Gastroesophageal sphincter (tissue), 4 donors: Measurements from ENCODE around the gene DHCR24. TPM values are rescaled to one million over a fixed set of nuclear protein-coding genes. Genes with fewer than 3 reads are reported as not detected.
A peak's percentile ranks its signal among the peaks of the same experiment; 100 is the strongest.

ENCODE experiments used
- ATAC-seq: fragments of 150-250 bp; one replicate; pipeline ENCODE4 v1.9.1; 2016; ENCODE audit warnings: mild to moderate bottlenecking, moderate library complexity
- H3K27ac ChIP-seq, 4 donors: fragments of 200-600 bp; sonication (generic) in 3 of 4; 1 replicate in 3 of 4; 2 replicates in 1 of 4; pipeline ENCODE4 v1.5.1; 2016 to 2019
- H3K27me3 ChIP-seq: fragments of 200-600 bp; sonication (generic); one replicate; pipeline ENCODE4 v1.5.1; 2019
- H3K36me3 ChIP-seq, 2 donors: fragments of 200-600 bp; sonication (generic); one replicate each; pipeline ENCODE4 v1.5.1; 2019; ENCODE audit warnings: control low read depth in 1 of 2
- H3K4me1 ChIP-seq, 3 donors: fragments of 200-600 bp; sonication (generic); 1 replicate in 2 of 3; 2 replicates in 1 of 3; pipeline ENCODE4 v1.5.1; 2016 to 2019; ENCODE audit warnings: control low read depth in 2 of 3
- H3K4me3 ChIP-seq, 2 donors: fragments of 200-600 bp; sonication (generic); one replicate each; pipeline ENCODE4 v1.5.1; 2019; ENCODE audit warnings: mild to moderate bottlenecking in 1 of 2, moderate library complexity in 1 of 2
- H3K9me3 ChIP-seq, 3 donors: fragments of 200-600 bp; sonication (generic); one replicate each; pipeline ENCODE4 v1.5.1; 2017 to 2019; ENCODE audit warnings: control low read depth in 2 of 3
- CTCF ChIP-seq, 4 experiments: fragments of 200-600 bp in 2 of 4; fragments of 450-650 bp in 2 of 4; sonication (generic) in 1 of 4; IDR thresholded peaks; one replicate each; pipeline ENCODE4 v1.5.1; 2017 to 2019; ENCODE audit warnings: antibody characterized with exemption in 4 of 4, mild to moderate bottlenecking in 2 of 4, moderate library complexity in 2 of 4
- EP300 ChIP-seq: sonication (generic); formaldehyde crosslinking; IDR thresholded peaks from one replicate; pipeline ENCODE4 v1.6.1; 2017; ENCODE audit warnings: antibody characterized with exemption, mild to moderate bottlenecking
- POLR2A ChIP-seq, 2 donors: fragments of 450-650 bp; IDR thresholded peaks; one replicate each; pipeline ENCODE4 v1.6.1; 2017; ENCODE audit warnings: antibody characterized with exemption in 2 of 2, mild to moderate bottlenecking in 2 of 2, moderate library complexity in 1 of 2
- POLR2AphosphoS5 ChIP-seq: sonication (generic); formaldehyde crosslinking; IDR thresholded peaks from one replicate; pipeline ENCODE4 v1.6.1; 2017; ENCODE audit warnings: antibody characterized with exemption
- WGBS, 2 donors: methylation state at CpG; one replicate each; pipeline ENCODE4 v1.1.5; 2018; ENCODE audit warnings: low coverage in 1 of 2; 5-methylcytosine and 5-hydroxymethylcytosine counted together
- total RNA-seq, 4 donors: library from RNA; depleted of rRNA; stranded (reverse); fragments of >200 nt; gene quantifications; one replicate each; pipeline ENCODE4 v1.1.0, GENCODE V29; 2016

DHCR24 gene
- total RNA-seq, 4 donors from 2014 or later = 7.9 to 31.9 (median 15.9) TPM

- H3K27me3 ChIP-seq = no peaks in the 10 kb centered on the region
- no peaks in the 10 kb centered on the region for H3K9me3 ChIP-seq
- H3K27ac ChIP-seq = no peak overlapping the region
- H3K36me3 ChIP-seq = peaks cover 0 to 11% of the 10 kb centered on the region in 2 donors
- ATAC-seq = no peak
- H3K4me3 ChIP-seq = no peak overlapping the region
- 84 to 88% methylated on average over 3 to 4 of the region's 9 CpGs for WGBS, 2 donors
- TF ChIP-seq POLR2AphosphoS5 (no peak), CTCF (IDR thresholded peaks at IDR 0.05) (no peak), EP300 (no peak), POLR2A (IDR thresholded peaks at IDR 0.05) (no peak)
- H3K4me1 ChIP-seq = no peaks in the 10 kb centered on the region
Measured at GRCh38 chr1:54857746-54858561, 29.0 kb downstream of the DHCR24 start.

- TF ChIP-seq CTCF (IDR thresholded peaks at IDR 0.05) (no peak), EP300 (no peak), POLR2A (IDR thresholded peaks at IDR 0.05) (no peak), POLR2AphosphoS5 (no peak)
- peak overlapping the region in 1 of 4 donors; percentile 29 for H3K27ac ChIP-seq
- no peak for ATAC-seq
- no peaks in the 10 kb centered on the region for H3K27me3 ChIP-seq
- H3K9me3 ChIP-seq = no peaks in the 10 kb centered on the region
- WGBS, 2 donors = 65 to 94% methylated on average over 2 to 3 of the region's 3 CpGs
- peaks cover 0 to 19% of the 10 kb centered on the region in 2 donors for H3K36me3 ChIP-seq
- no peak overlapping the region for H3K4me3 ChIP-seq
- no peaks in the 10 kb centered on the region for H3K4me1 ChIP-seq
Measured at GRCh38 chr1:54857141-54857540, 29.9 kb downstream of the DHCR24 start.

- no peak for ATAC-seq
- 87 to 100% methylated on average over 2 to 3 of the region's 12 CpGs for WGBS, 2 donors
- Histone ChIP-seq H3K4me3 (no peak overlapping the region), H3K4me1 (peaks cover 0 to 4% (median 0%) of the 10 kb centered on the region in 3 donors), H3K27ac (no peak overlapping the region), H3K9me3 (no peaks in the 10 kb centered on the region), H3K27me3 (no peaks in the 10 kb centered on the region), H3K36me3 (peaks cover 0 to 36% of the 10 kb centered on the region in 2 donors)
- TF ChIP-seq POLR2AphosphoS5 (no peak), EP300 (no peak), CTCF (IDR thresholded peaks at IDR 0.05) (no peak), POLR2A (IDR thresholded peaks at IDR 0.05) (no peak)
Measured at GRCh38 chr1:54854381-54855020, 32.5 kb downstream of the DHCR24 start.

- H3K36me3 ChIP-seq = peaks cover 0 to 38% of the 10 kb centered on the region in 2 donors
- ATAC-seq = no peak
- 95 to 100% methylated on average over 2 to 4 of the region's 12 CpGs for WGBS, 2 donors
Measured at GRCh38 chr1:54853793-54854370, 33.1 kb downstream of the DHCR24 start.

More at GRCh38 chr1:54853793-54854370, 33.1 kb downstream of the DHCR24 start:
- Histone ChIP-seq H3K9me3 (no peaks in the 10 kb centered on the region), H3K4me1 (peaks cover 0 to 4% (median 0%) of the 10 kb centered on the region in 3 donors), H3K27ac (no peak overlapping the region), H3K4me3 (no peak overlapping the region), H3K27me3 (no peaks in the 10 kb centered on the region)
- TF ChIP-seq POLR2AphosphoS5 (no peak), POLR2A (IDR thresholded peaks at IDR 0.05) (no peak), EP300 (no peak), CTCF (IDR thresholded peaks at IDR 0.05) (no peak)
